HG02623 (cell line): ENCODE results near the gene HECTD1.

Experiments used
- ATAC-seq: cut with Tn5 transposase; IDR thresholded peaks from one replicate; pipeline ENCODE4 v1.9.1; 2021; ENCODE audit warnings: moderate library complexity; ENCODE audit not compliant: unreplicated experiment

Gene HECTD1

GRCh38 chr14:31159682-31160296 is 47.8 kb downstream of the HECTD1 start:
- no peak for ATAC-seq

DNA sequence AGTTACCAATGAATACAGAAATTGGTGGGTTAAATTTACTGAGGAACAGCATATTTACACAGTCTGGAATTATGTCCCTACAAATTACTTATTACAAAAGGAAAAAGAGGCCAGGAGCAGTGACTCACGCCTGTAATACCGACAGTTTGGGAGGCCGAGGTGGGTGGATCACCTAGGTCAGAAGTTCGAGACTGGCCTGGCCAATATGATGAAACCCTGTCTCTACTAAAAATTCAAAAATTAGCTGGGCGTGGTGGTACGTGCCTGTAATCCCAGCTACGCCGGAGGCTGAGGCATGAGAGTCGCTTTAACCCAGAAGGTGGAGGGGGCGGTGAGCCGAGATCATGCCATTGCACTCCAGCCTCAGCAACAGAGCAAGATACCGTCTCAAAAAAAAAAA is 52.6 kb downstream of the HECTD1 start:
- ATAC-seq, result no peak

GRCh38 chr14:31142455-31143087 is 65.0 kb downstream of the HECTD1 start:
- no peak for ATAC-seq

DNA sequence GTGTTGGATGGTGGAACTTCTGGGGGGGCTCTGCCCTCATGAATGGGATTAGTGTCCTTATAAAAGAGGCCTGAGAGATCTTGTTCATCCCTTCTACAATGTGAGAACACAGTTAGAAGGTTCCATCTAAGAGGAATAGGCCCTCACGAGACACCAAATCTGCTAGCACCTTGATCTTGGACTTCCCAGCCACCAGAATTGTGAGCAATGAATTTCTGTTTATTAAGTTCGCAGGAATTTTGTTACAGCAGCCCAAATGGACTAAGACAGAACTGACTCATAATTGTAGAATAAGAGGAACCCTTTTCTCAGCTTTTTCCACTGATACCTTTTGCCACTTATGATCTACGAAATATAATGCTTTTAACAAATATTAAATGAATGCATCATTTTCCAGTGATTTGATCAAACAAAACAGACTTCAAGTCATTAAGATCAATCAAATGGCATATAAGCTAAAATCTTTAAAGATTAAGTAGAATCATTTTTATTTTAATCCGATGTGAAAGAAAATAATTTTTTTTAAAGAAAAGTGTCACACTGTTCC is 68.2 kb downstream of the HECTD1 start:
- ATAC-seq, result no peak

DNA sequence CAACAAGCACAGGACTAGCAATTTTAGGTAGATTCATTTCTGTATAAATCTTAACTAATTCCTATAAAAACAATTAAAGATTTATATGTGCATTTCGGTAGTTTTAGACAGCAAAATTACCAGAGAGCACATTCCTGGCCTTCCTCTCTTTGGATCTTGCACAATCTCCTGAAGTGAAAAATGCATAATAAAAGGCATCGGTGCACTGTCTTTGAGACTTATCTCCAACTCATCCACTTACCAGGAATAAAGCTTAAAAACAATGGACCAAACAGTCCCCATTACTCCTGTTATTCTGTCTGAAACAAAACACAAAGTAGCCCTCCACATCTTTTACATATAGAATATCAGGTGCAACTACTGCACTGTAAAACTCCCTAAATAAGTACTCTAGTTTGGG is 69.3 kb downstream of the HECTD1 start:
- ATAC-seq, result no peak

GRCh38 chr14:31137214-31137889 is 70.2 kb downstream of the HECTD1 start:
- no peak for ATAC-seq

- no peak for ATAC-seq
Observed at GRCh38 chr14:31133133-31133532, 74.5 kb downstream of the HECTD1 start.

DNA sequence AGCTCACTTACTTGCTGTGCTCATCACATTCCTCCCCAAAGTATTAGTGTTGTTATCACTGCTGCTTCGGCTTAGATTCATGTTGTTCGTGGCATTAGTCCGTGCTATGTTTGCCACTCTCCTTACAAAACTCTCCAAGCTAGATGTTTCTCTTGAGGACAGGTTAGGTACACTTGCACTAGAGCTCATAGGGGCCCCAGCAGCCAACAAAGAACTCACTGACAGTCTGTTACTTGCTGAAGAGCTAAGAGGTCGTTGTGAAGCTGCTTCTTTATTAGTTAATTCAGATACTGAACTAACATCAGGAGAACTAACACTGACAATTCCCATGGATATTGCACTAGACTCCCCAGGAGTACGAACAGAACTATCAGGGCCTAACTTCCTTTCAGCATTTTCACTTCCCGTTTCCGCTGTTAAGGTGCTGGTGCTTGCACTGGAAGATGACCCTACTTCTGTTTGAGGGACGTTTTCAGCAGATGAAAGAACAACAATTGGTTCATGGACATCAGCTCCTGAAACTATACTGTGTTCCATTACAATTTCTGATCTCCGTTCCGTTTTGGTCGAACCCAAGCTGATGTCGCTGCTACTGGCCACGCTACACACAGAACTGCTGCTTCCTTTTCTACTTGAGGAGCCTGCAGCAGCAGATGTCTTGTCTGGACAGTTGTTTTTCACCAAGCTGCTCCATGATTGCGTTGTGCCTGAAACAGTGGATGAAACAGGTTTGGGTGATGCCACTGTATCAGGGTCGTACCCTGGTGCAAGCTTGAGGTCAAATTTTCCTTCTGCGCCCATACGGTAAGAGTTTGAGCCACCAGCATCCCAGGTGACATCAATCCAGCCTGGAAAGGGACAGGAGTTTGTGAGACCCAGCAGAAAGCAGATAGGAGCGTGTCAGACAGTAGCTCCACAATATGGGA is 78.7 kb downstream of the HECTD1 start:
- ATAC-seq, result no peak

GRCh38 chr14:31127690-31128089 is 79.9 kb downstream of the HECTD1 start:
- ATAC-seq, result no peak

DNA sequence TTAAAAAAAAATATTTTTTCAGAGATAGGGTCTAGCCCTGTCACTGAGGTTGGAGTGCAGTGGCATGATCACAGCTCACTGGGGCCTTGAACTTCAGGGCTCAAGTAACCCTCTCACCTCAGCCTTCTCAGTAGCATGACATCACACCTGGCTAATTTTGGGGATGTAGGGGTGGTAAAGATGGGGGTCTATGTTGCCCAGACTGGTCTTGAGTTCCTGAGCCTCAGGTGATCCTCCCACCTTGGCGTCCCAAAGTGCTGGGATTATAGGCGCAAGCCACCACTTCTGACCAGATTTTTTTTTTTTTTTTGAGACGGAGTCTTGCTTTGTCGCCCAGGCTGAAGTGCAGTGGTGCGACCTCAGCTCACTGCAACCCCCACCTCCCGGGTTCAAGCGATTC is 80.9 kb downstream of the HECTD1 start:
- no peak for ATAC-seq

- no peak for ATAC-seq
Observed at GRCh38 chr14:31125231-31125630, 82.4 kb downstream of the HECTD1 start.

GRCh38 chr14:31124197-31124596 is 83.4 kb downstream of the HECTD1 start:
- ATAC-seq, result no peak

GRCh38 chr14:31122921-31123320 is 84.7 kb downstream of the HECTD1 start:
- no peak for ATAC-seq

- ATAC-seq, result no peak
Observed at GRCh38 chr14:31122098-31122611, 85.4 kb downstream of the HECTD1 start.

DNA sequence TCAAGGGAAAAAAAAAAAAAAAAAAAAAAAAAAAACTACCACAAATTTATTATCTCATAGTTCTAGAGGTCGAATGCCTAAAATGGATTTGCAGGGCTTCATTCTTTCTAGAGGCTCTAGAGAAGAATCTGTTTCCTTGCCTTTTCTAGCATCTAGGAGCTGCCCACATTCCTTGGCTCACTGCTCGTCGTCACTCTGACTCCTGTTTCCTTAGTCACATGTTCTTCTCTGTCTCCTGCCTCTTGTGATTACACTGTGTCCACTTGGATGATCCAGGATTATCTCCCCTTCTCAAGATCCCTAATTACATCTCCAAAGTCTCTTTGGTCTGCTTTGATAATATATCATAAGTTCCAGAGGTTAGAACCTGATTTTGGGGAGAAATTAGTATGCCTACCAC is 88.7 kb downstream of the HECTD1 start:
- ATAC-seq, result no peak

GRCh38 chr14:31113794-31114193 is 93.8 kb downstream of the HECTD1 start:
- ATAC-seq, result no peak

DNA sequence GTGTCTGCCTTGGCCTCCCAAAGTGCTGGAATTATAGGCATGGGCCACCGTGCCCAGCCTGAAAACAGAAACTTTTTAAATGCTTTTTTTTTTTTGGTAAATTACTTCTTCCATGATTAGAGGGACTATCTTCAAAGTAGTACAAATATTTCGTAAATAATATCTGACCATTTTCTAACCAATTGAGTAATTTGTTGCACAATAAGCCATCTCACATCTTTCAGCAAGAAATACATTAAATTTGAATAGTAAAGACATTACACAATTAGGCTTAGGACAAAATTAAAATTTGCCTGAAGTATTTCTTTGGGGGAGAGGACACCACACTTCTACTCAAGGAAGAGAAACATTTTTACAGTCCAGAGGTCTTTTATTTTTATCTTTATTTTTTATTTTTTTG is 96.7 kb downstream of the HECTD1 start:
- no peak for ATAC-seq

- ATAC-seq, result no peak
Observed at GRCh38 chr14:31109257-31109656, 98.3 kb downstream of the HECTD1 start.

- no peak for ATAC-seq
Observed at GRCh38 chr14:31106768-31107167, 100.8 kb downstream of the HECTD1 start.

GRCh38 chr14:31097081-31097480 is 110.5 kb downstream of the HECTD1 start:
- ATAC-seq, result no peak

GRCh38 chr14:31096255-31096654 is 111.3 kb downstream of the HECTD1 start:
- no peak for ATAC-seq
